ENCODE results near the gene KIF5A.

- TF ChIP-seq REST (IDR thresholded peaks at IDR 0.05; ENCODE audit: insufficient read depth in 1 of 2, low read depth in 2 of 2, low read length in 1 of 2) (no peak), CTCF (IDR thresholded peaks at IDR 0.05) (no peak), SIN3A (IDR thresholded peaks at IDR 0.05; ENCODE audit: borderline replicate concordance, insufficient read depth, low read depth, low read length) (no peak)
These were observed 78.7 kb downstream of the KIF5A start for GRCh38 chr12:57628280-57629191.
